HG03571 (cell line): ENCODE measurements around the gene YBX3.

Experiments
- ATAC-seq: cut with Tn5 transposase; IDR thresholded peaks from one replicate; pipeline ENCODE4 v1.9.1; 2021; ENCODE audit not compliant: unreplicated experiment

YBX3 gene

DNA sequence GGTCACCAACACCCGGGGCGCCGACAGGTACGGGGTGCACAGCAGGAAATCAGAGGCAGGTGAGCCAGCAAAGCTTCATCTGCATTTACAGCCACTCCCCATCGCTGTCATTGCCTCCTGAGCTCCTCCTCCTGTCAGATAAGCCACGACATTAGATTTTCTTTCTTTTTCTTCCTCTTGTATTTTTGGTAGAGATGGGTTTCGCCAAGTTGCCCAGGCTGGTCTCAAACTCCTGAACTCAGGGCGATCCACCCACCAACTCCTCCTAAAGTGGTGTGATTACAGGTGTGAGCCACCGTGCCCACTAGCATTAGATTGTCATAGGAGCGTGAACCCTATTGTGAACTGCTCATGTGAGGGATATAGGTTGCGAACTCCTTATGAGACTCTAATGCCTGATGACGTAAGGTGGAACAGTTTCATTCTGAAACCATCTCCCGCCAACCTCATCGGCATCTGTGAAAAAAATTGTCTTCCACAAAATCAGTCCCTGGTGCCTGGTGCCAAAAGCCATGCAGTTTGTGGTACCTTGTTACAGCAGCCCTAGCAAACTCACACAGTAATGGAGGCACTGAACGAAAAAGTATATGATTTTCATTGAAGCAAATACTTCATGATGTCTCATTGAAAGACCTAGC is 50.8 kb downstream of the YBX3 start:
- no peak for ATAC-seq

DNA sequence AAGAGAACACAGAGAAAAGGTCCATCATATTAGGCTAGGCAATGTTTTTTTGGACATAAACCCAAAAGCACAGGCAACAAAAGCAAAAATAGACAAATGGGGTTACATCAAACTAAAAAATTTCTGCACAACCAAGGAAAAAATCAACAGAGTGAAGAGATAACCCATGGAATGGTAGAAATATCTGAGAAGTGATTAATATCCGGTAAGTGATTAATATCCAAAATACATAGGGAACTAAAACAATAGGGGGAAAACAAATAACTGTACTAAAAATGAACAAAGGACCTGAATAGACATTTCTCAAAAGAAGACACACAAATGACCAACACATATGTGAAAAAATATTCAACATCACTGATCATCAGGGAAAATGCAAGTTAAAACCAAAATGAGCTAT is 53.6 kb downstream of the YBX3 start:
- no peak for ATAC-seq

DNA sequence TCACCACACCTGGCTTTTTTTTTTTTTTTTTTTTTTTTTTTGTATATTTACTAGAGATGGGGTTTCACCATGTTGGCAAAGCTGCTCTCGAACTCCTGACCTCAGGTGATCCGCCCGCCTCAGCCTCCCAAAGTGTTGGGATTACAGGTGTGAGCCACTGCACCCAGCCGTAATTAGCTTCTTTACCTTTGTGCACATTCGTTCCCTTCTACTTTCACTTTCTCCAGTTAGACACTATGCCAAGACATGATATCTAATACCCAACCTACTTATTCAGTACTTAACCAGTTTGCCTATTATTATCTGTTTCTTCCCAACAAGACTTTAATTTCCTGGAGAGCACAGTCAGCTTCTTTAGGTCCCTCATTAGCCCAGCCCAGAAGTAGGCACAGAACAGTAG is 54.6 kb downstream of the YBX3 start:
- ATAC-seq: no peak

DNA sequence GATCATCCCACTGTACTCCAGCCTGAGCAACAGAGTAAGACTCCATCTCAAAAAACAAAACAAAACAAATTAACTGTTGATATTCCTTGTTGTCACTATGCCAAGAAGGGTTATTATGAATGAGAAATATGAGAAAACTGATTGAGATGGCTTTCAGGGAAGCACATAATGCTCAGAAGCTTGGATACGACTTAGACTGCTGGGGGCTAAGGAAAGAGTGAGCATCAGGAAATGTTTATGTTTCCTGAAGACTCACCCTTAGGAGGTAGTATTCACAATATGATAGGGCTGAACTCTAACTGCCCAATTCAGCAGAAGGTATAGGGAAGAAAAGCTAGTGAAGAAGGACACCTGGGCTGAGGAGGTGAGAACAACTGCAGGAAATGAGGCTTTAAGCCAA is 55.5 kb downstream of the YBX3 start:
- ATAC-seq: no peak

DNA sequence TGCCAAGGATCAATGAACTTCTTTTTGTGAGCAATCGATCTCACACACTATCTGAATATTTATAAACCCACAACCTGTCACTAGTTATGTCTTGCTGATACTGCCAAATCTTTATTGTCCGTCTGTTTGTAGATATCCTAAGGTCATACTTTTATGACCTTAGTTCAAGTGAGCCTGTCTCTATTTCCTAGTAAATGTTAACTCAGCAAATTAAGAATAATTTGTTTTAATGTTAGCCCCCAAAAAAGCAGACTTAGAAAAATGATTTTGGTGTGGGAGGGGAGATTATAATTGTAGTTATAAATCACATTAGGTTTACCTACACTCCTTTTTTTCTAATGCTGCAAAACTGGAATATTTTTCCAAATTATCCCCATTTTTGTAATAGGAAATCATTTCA is 58.6 kb downstream of the YBX3 start:
- ATAC-seq: no peak

DNA sequence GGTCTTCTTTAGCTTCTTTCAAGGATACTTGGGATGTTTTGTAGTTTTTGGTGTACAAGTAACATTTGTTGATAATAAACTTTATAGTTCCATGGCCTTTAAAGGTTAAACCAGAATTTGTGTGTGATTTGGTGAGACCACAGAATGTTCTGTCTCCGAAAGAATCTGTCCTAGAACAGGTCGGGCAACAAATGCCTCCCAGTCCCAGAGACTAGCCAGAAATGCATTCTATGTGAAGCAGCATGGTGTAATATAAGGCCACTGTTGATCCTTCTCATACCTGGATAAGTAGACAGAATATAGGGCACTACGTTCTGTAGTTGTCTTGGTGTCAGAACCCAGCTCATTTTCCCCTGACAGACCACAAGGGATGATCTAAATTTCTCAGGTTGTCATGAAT is 59.3 kb downstream of the YBX3 start:
- ATAC-seq: no peak

DNA sequence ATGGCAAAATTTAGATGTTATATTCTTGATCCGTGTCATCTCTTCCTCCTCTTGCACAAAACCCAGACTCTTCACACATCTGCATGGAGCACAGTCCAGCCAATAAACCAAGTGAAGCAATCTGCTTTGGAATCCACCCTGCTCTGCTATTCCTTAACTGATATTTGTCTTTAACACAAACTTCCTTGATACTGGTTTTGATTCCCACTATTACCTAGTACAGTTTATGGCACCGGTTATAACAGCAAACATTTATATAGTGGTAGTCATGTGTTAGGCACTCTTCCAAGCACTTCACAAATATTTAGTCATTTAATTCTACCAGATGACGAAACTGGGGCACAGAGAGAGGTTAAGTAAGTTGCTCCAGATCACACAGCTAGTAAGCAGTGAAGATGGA is 61.8 kb downstream of the YBX3 start:
- ATAC-seq: no peak

DNA sequence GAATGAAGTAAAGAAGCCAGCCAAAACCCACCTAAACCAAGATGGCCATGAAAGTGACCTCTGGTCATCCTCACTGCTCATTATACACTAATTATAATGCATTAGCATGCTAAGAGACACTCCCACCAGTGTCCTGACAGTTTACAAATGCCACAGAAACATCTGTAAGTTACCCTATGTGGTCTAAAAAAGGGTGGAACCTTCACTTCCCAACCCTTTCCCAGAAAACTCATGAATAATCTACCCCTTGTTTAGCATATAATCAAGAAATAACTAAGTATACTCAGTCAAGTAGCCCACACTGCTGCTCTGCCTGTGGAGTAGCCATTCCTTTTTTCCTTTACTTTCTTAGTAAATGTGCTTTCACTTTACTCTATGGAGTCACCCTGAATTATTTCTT is 69.1 kb downstream of the YBX3 start:
- no peak for ATAC-seq

DNA sequence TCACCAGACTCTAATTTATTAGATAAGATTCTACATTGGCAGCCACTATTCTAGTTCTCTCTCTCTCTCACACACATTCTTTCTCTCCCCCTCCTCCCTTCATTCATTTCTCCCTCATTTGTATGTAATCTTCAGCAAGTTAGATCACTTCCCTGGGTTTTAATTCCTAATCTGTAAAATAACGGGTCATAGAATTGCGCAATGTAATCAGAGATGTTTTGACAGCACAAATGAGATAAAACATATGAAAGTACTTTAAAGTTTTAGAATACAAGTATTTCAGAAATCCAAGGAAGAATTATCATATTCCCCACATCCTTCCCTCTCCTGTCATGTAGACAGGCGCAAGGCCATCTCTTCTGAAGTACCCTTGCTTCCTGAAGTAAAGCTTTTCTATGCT is 70.9 kb downstream of the YBX3 start:
- no peak for ATAC-seq
